Ishikawa (cell line): ENCODE results near the gene CHIC2.

Source experiments
- CEBPB ChIP-seq: IDR thresholded peaks from 2 replicates; pipeline ENCODE4 v1.6.1; 2012
- CREB1 ChIP-seq: IDR thresholded peaks from 2 replicates; pipeline ENCODE4 v1.6.1; 2012; ENCODE audit warnings: low read depth
- EGR1 ChIP-seq: IDR thresholded peaks from 2 replicates; pipeline ENCODE4 v1.6.1; 2012
- EP300 ChIP-seq: IDR thresholded peaks from 2 replicates; pipeline ENCODE4 v1.6.1; 2012; ENCODE audit warnings: borderline replicate concordance
- FOXM1 ChIP-seq: IDR thresholded peaks from 2 replicates; pipeline ENCODE4 v1.6.1; 2012; ENCODE audit warnings: low read depth, borderline replicate concordance
- MAX ChIP-seq: IDR thresholded peaks from 2 replicates; pipeline ENCODE4 v1.6.1; 2012
- NFIC ChIP-seq: IDR thresholded peaks from 2 replicates; pipeline ENCODE4 v1.6.1; 2012
- RAD21 ChIP-seq: IDR thresholded peaks from 2 replicates; pipeline ENCODE4 v1.6.1; 2012; ENCODE audit warnings: low read depth
- REST ChIP-seq: IDR thresholded peaks from 2 replicates; pipeline ENCODE4 v1.6.1; 2012; ENCODE audit warnings: low read depth, mild to moderate bottlenecking
- TAF1 ChIP-seq: IDR thresholded peaks from 2 replicates; pipeline ENCODE4 v1.6.1; 2012; ENCODE audit warnings: low read depth, mild to moderate bottlenecking
- TCF12 ChIP-seq: IDR thresholded peaks from 2 replicates; pipeline ENCODE4 v1.6.1; 2012; ENCODE audit warnings: low read depth
- TEAD4 ChIP-seq: IDR thresholded peaks from 2 replicates; pipeline ENCODE4 v1.6.1; 2012
- USF1 ChIP-seq: IDR thresholded peaks from 2 replicates; pipeline ENCODE4 v1.6.1; 2012
- YY1 ChIP-seq: IDR thresholded peaks from 2 replicates; pipeline ENCODE4 v1.6.1; 2012; ENCODE audit warnings: low read depth
- ZBTB7A ChIP-seq: IDR thresholded peaks from 2 replicates; pipeline ENCODE4 v1.6.1; 2012; ENCODE audit warnings: low read depth

CHIC2 gene

GRCh38 chr4:54073271-54073880 is 9.0 kb upstream of the CHIC2 start:
- TF ChIP-seq EGR1: no peak
- TF ChIP-seq RAD21: no peak
- no peak for TF ChIP-seq CEBPB
- TF ChIP-seq FOXM1: no peak
- TF ChIP-seq NFIC: no peak
- TF ChIP-seq TEAD4: no peak
- no peak for TF ChIP-seq MAX
- no peak for TF ChIP-seq CREB1
- TF ChIP-seq YY1: no peak
- no peak for TF ChIP-seq ZBTB7A

GRCh38 chr4:54067166-54067565 is 2.8 kb upstream of the CHIC2 start:
- TF ChIP-seq CEBPB: no peak
- TF ChIP-seq YY1: no peak
- TF ChIP-seq TCF12: no peak
- no peak for TF ChIP-seq CREB1
- no peak for TF ChIP-seq TAF1
- TF ChIP-seq EGR1: no peak
- no peak for TF ChIP-seq TEAD4

GRCh38 chr4:54066718-54067129 is 2.3 kb upstream of the CHIC2 start:
- no peak for TF ChIP-seq NFIC
- no peak for TF ChIP-seq TEAD4
- TF ChIP-seq TCF12: no peak
- TF ChIP-seq FOXM1: no peak
- TF ChIP-seq CEBPB: no peak
- no peak for TF ChIP-seq REST
- no peak for TF ChIP-seq USF1

- TF ChIP-seq EP300: no peak
Observed at GRCh38 chr4:54066088-54066415, 1.6 kb upstream of the CHIC2 start.

- TF ChIP-seq ZBTB7A: no peak
- TF ChIP-seq REST: no peak
- no peak for TF ChIP-seq FOXM1
- no peak for TF ChIP-seq EGR1
- no peak for TF ChIP-seq MAX
- TF ChIP-seq CEBPB: no peak
- TF ChIP-seq EP300: no peak
- no peak for TF ChIP-seq TCF12
- no peak for TF ChIP-seq RAD21
Observed at GRCh38 chr4:54065282-54066087, 1.1 kb upstream of the CHIC2 start.

GRCh38 chr4:54063737-54064316 is 578 bp downstream of the CHIC2 start:
- TF ChIP-seq USF1 (no peak), TAF1 (no peak), EGR1 (no peak), MAX (no peak), EP300 (no peak), TCF12 (no peak), FOXM1 (no peak), ZBTB7A (no peak)
